Spleen (tissue), 7 donors: ENCODE measurements around the gene HSPA1B.

ENCODE experiments used
- POLR2A ChIP-seq, 3 donors: fragments of 450-650 bp; IDR thresholded peaks; one replicate each; pipeline ENCODE4 v1.5.1; 2017; ENCODE audit warnings: antibody characterized with exemption in 3 of 3, mild to moderate bottlenecking in 1 of 3
- TF ChIP-seq, protein P1 (sequence below), 11 experiments: fragments of 200-600 bp in 7 of 11; fragments of 450-650 bp in 4 of 11; sonication (generic) in 4 of 11; IDR thresholded peaks in 8 of 11; conservative IDR thresholded peaks in 3 of 11; 1 replicate in 7 of 11; 2 replicates in 4 of 11; pipeline versions ENCODE4 v1.4.0 to v1.8.0; 2016 to 2021; ENCODE audit warnings: antibody characterized with exemption in 11 of 11, inconsistent platforms in 4 of 11, mild to moderate bottlenecking in 1 of 11
- donor health status: DM: no; HTN: no; CAD: no; lungs with moderate emphysema.
- donor health status: DM: no; HTN: no; CAD: no.
- donor health status: DM: no; HTN: no; CAD: no.

DNA sequence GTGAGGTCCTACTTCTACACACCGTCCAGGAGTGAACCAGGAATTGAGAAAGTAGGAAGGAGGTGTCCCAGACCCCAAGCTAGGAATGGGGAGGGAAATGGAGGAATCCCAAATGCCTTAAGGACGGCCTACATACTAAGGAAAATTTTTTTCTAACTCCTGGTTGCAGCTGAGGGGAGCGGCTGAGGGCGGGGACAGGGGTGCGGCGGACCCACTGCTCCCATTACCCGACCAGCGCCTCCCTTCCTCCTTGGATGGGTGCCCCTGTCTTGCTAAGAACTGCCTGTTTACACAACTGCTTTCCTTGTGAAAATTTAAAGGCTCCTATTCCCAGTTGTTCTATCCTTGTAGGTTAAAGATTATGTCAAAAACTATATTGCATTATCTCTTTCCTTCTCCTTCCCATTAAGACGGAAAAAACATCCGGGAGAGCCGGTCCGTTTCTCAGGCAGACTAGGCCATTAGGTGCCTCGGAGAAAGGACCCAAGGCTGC, 699 bp upstream of the HSPA1B start:
- peak in 1 of 3 donors; percentile 61 for TF ChIP-seq POLR2A (IDR thresholded peaks at IDR 0.05)
- TF ChIP-seq, protein P1, sequence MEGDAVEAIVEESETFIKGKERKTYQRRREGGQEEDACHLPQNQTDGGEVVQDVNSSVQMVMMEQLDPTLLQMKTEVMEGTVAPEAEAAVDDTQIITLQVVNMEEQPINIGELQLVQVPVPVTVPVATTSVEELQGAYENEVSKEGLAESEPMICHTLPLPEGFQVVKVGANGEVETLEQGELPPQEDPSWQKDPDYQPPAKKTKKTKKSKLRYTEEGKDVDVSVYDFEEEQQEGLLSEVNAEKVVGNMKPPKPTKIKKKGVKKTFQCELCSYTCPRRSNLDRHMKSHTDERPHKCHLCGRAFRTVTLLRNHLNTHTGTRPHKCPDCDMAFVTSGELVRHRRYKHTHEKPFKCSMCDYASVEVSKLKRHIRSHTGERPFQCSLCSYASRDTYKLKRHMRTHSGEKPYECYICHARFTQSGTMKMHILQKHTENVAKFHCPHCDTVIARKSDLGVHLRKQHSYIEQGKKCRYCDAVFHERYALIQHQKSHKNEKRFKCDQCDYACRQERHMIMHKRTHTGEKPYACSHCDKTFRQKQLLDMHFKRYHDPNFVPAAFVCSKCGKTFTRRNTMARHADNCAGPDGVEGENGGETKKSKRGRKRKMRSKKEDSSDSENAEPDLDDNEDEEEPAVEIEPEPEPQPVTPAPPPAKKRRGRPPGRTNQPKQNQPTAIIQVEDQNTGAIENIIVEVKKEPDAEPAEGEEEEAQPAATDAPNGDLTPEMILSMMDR (IDR thresholded peaks at IDR 0.05 in 8 of 11, conservative IDR thresholded peaks at IDR 0.05 in 3 of 11) = no peak
